Activated CD8-positive, alpha-beta memory T cell treated with anti-CD3 and anti-CD28 coated beads, Interleukin-2, amount 50 U/mL, for 1 hour (primary cell): ENCODE measurements around the gene RAB11FIP4.

Source experiments
- DNase-seq: peaks from one replicate; pipeline ENCODE4 v3.0.0-alpha.2; 2020; ENCODE audit errors: extremely low read depth

The RAB11FIP4 gene

GRCh38 chr17:31523862-31524730, 132.6 kb downstream of the RAB11FIP4 start:
- no peak for DNase-seq

DNA sequence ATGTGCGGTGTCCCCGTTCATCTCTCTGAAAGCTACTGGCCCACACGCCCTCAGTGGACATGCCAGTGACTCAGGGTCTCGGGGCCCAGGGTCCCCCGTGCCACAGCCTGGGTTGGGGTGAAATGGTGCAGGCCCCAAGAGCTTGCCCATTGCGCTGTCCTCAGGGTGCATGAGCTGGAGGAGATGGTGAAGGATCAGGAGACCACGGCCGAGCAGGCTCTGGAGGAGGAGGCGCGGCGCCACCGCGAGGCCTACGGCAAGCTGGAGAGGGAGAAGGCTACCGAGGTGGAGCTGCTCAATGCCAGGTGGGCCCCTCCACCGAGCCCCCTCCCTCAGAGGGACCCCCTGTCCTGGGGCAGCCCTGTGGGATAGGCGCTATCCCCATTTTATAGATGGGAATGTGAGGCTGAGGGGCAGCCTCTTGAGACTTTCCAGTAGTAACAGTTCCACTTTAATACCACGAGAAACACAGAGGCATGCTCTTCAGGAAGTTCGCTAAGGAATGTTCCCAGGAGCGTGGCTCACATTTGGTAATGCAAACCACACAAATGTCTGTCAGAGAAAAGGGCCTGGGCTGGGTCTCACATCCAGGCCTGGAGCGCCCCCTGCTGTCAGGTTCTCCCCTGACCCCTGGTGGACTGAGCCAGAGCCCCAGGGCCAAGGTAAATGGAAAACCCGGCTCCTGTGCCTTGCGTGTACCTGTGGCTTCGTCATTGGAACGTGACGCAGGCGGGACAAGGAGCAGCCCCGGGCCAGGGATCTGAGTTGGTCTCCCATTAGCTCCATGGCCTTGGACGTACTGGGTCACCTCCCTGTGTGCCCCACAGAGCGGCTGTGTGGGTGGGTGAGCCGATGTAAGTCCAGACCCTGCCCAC, 133.7 kb downstream of the RAB11FIP4 start:
- DNase-seq, result peak; percentile 63

DNA sequence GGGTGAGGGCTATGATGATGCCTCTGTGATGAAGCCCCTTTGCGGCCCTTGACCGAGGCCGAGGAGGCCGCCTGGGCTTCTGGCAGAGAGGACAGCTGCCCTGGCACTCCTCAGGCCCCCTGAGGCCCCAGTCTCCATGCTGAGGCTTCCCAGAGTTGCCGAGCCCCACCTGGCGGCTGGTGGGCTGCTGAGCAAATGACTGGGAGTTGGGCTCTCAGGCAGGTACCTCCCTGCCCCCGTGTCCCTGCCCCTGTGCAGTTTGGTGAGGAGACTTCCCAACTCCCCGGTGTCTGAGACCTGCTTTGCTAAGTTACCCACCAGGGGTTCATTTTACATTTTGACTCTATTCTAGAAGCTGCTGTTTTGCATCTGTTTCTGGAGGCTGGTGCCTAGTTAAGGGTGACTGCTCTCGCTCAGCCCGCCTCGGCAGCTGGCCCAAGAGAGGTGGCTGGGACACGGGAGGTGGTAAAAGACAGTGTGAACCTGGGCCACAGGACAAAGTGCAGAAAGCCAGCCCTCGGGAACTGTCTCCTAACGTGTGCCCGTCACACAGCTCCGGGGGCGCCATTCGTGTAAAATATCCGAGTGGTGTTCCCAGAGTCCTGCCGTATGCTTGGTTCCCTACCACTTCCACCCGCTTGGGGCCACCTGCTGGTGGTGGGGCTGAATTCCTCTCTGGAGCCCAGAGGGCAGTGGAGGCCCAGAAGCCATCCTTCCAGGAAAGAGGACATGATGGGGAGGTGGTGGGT, 134.5 kb downstream of the RAB11FIP4 start:
- DNase-seq, result no peak

- DNase-seq, result no peak
Observed at GRCh38 chr17:31527606-31528005, 136.1 kb downstream of the RAB11FIP4 start.

GRCh38 chr17:31528291-31528874, 136.9 kb downstream of the RAB11FIP4 start:
- no peak for DNase-seq

GRCh38 chr17:31529841-31530251, 138.4 kb downstream of the RAB11FIP4 start:
- DNase-seq, result no peak

- DNase-seq, result no peak
Observed at GRCh38 chr17:31530391-31530985, 139.0 kb downstream of the RAB11FIP4 start.

DNA sequence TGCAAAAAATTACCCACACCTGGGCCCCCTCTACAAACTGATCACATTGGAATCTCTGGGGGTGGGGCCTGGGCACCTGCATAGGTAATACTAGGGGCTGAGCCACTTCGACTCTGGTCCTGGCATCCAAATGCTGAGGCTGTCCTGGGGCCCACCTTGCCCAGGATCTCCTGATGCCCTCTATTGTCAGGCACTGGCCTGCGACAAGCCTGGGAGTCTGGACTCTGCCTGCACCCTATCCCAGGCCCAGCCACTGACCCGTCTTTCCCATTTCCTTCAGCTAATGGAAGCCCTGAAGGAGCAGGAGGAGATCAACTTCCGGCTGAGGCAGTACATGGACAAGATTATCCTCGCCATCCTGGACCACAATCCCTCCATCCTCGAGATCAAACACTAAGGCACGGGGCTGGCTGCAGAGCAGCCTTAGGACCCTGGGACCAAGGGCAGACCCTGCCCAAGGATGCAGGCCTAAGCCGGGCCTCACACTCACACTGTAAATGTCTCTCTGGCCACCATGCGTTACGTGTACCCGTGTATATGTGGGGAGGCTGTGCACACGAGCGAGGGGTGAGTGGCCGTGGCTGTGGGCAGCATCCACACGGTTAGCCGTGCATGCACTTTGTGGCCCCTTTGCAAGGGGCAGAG, 140.0 kb downstream of the RAB11FIP4 start:
- no peak for DNase-seq

GRCh38 chr17:31532081-31532480, 140.6 kb downstream of the RAB11FIP4 start:
- no peak for DNase-seq

DNA sequence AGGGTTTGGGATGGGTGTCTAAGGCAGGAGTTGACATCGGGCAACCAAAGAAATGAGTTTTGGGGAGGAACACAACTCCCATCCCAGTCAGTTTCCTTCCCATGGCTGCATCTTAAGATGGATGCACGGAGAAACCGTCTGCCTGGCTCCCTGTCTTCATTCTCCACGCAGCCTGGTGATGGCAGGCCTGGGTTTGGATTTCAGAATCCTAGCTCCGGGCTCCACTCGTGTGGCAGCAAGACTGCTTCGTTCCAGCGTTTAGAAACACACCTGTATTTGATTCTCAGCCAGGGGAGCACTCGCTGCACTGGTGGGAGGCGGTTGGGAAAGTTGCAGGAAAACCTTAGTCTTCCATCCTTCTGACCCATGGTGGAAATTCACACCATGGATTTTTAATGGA, 141.1 kb downstream of the RAB11FIP4 start:
- no peak for DNase-seq

GRCh38 chr17:31533546-31534155, 142.2 kb downstream of the RAB11FIP4 start:
- DNase-seq, result no peak

GRCh38 chr17:31534223-31534888, 142.9 kb downstream of the RAB11FIP4 start:
- no peak for DNase-seq

GRCh38 chr17:31535581-31535981, 144.1 kb downstream of the RAB11FIP4 start:
- no peak for DNase-seq

GRCh38 chr17:31536451-31536850, 145.0 kb downstream of the RAB11FIP4 start:
- no peak for DNase-seq

DNA sequence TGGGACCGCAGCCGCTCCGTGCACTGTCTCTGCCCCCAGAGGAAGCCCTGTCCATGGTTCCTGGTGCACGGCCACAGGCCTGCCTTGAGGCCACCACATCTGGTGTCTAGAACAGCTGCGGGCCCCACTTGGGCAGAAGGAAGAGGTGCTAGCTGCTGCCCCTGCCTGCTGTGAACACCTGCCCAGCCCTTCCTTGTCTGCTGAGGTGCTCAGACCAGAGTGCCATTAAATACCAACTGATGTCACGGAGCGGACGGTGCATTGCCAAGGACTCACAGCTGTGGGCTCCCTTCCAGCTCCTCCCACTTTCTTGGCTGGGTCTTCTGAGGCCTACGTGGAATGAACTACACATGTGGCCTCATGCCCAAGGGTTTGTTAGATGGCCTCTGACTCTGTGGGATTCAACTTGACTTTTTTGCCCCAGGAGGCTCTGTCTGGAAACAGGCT, 146.1 kb downstream of the RAB11FIP4 start:
- DNase-seq, result no peak

DNA sequence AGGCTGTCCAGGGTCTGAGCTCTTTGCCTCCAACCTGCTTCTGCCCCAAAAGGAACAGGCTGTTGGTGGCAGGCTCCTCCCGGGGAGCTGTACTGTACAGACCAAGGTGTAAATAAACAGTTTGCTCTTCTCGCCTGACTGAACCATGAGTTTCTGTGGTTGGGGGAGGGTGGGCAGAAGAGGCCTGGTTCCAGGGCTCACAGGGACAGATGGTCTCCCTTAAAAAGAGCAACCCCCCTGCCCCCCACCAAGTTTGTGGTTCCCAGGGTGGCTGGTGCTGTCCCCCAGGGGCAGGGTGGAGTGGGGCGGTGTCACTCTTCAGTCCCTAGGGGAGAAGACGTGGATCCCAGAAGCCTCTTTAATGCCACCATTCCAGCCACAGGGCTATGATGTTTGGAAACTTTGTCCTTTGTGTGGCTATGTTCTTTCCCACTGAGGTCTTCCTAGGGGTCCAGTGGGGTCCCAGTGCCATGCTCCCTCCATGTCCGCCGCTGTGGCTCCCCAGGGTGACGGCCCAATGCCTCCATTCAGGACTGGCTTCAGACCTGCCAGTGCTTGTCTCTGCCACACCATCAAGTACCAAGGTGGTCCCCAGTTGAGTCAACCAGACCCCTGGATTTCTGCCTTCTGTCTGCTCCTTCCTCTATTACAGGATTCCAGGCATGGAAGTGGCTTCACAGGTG, 146.7 kb downstream of the RAB11FIP4 start:
- DNase-seq, result no peak

GRCh38 chr17:31540602-31541307, 149.3 kb downstream of the RAB11FIP4 start:
- no peak for DNase-seq

DNA sequence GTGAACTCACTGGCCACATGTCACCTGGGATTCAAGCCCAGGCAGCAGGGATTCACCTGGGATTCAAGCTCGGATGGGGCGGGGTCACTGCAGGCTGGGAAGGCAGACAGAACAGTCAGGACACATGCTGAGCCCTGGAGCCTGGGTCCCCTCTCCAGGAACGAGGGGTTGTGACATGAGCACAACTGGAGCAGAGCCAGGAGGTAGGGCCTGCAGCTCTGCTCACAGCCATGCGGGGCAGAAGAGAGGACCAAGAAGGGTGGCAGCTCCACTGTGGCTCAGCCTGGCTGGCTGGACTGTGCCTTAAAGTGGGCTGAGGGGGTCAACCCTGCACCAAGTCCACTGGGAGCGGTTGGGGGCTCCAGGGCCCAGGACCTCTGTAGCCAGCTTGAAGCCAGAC, 150.1 kb downstream of the RAB11FIP4 start:
- DNase-seq, result no peak
